Iris pigment epithelial cell (primary cell): ENCODE measurements around the gene GRM8.

ENCODE experiments used
- DNase-seq: peaks from one replicate; pipeline ENCODE4 v3.0.0-alpha.2; 2011; ENCODE audit warnings: low read depth

Gene GRM8

GRCh38 chr7:126511046-126511445, 741.7 kb downstream of the GRM8 start:
- DNase-seq = no peak

- DNase-seq = no peak
Measured at GRCh38 chr7:126501617-126502016, 751.1 kb downstream of the GRM8 start.

GRCh38 chr7:126499481-126499880, 753.3 kb downstream of the GRM8 start:
- no peak for DNase-seq

GRCh38 chr7:126495733-126496132, 757.0 kb downstream of the GRM8 start:
- no peak for DNase-seq

- no peak for DNase-seq
Measured at GRCh38 chr7:126495001-126495400, 757.7 kb downstream of the GRM8 start.

- no peak for DNase-seq
Measured at GRCh38 chr7:126493801-126494200, 758.9 kb downstream of the GRM8 start.

GRCh38 chr7:126489874-126490273, 762.9 kb downstream of the GRM8 start:
- DNase-seq = no peak

- no peak for DNase-seq
Measured at GRCh38 chr7:126487728-126488442, 764.9 kb downstream of the GRM8 start.

- no peak for DNase-seq
Measured at GRCh38 chr7:126486806-126487205, 765.9 kb downstream of the GRM8 start.

GRCh38 chr7:126485791-126486190, 767.0 kb downstream of the GRM8 start:
- no peak for DNase-seq

GRCh38 chr7:126483972-126484371, 768.8 kb downstream of the GRM8 start:
- no peak for DNase-seq

GRCh38 chr7:126472825-126473224, 779.9 kb downstream of the GRM8 start:
- DNase-seq = no peak

- DNase-seq = no peak
Measured at GRCh38 chr7:126462405-126462804, 790.3 kb downstream of the GRM8 start.

GRCh38 chr7:126460664-126461063, 792.1 kb downstream of the GRM8 start:
- no peak for DNase-seq

- no peak for DNase-seq
Measured at GRCh38 chr7:126453104-126453503, 799.6 kb downstream of the GRM8 start.

- DNase-seq = no peak
Measured at GRCh38 chr7:126450269-126450671, 802.5 kb downstream of the GRM8 start.

GRCh38 chr7:126449611-126450268, 803.0 kb downstream of the GRM8 start:
- no peak for DNase-seq

GRCh38 chr7:126447984-126448383, 804.8 kb downstream of the GRM8 start:
- DNase-seq = no peak

- DNase-seq = no peak
Measured at GRCh38 chr7:126445991-126446390, 806.8 kb downstream of the GRM8 start.

GRCh38 chr7:126443951-126444350, 808.8 kb downstream of the GRM8 start:
- DNase-seq = no peak

- DNase-seq = no peak
Measured at GRCh38 chr7:126442908-126443307, 809.8 kb downstream of the GRM8 start.

- no peak for DNase-seq
Measured at GRCh38 chr7:126441745-126442144, 811.0 kb downstream of the GRM8 start.

GRCh38 chr7:126440542-126440941, 812.2 kb downstream of the GRM8 start:
- no peak for DNase-seq
